ENCODE data around the gene ZMIZ2. TPM values are rescaled to one million over a fixed set of nuclear protein-coding genes. Genes with fewer than 3 reads are reported as not detected.

Gene ZMIZ2
- total and polyA plus RNA-seq, 9 of the 15 experiments (the other 6 are each of a cell fraction or from before 2014, with no cell fraction given), result 0.13 to 40.3 (median 4.9) TPM

- TF ChIP-seq ZNF740 (CRISPR knock-in tag; IDR thresholded peaks at IDR 0.05) (peak; percentile 12; the same call in 1 of the 2 replicates), ZNF740 (tag; IDR thresholded peaks at IDR 0.05) (no peak), BCLAF1 (IDR thresholded peaks at IDR 0.05; ENCODE audit: borderline replicate concordance in 1 of 2, control insufficient read depth in 1 of 2, low read depth in 2 of 2, low read length in 1 of 2) (0 out of 4 replicates have a peak, but pooled peaks of 1 of the 2 experiments have one; percentile 31), LEF1 (IDR thresholded peaks at IDR 0.05) (0 out of 2 replicates have a peak, but pooled peaks have one; percentile 10), ZNF12 (CRISPR knock-in tag; IDR thresholded peaks at IDR 0.05) (no peak; the same call in 1 of the 2 replicates), POU5F1 (IDR thresholded peaks at IDR 0.05; ENCODE audit: borderline replicate concordance, low read depth, low read length, partially characterized antibody) (no peak), THAP7 (CRISPR knock-in tag; IDR thresholded peaks at IDR 0.05) (no peak), RREB1 (CRISPR knock-in tag; IDR thresholded peaks at IDR 0.05) (no peak)
Observed at GRCh38 chr7:44796504-44797328, 48.1 kb downstream of the ZMIZ2 start, which contains the start of gene PPIA (continued).
